GM21529 (cell line): ENCODE measurements around the gene STARD3.

Source experiments
- ATAC-seq: cut with Tn5 transposase; IDR thresholded peaks from one replicate; pipeline ENCODE4 v1.9.1; 2021; ENCODE audit not compliant: unreplicated experiment

Gene STARD3

DNA sequence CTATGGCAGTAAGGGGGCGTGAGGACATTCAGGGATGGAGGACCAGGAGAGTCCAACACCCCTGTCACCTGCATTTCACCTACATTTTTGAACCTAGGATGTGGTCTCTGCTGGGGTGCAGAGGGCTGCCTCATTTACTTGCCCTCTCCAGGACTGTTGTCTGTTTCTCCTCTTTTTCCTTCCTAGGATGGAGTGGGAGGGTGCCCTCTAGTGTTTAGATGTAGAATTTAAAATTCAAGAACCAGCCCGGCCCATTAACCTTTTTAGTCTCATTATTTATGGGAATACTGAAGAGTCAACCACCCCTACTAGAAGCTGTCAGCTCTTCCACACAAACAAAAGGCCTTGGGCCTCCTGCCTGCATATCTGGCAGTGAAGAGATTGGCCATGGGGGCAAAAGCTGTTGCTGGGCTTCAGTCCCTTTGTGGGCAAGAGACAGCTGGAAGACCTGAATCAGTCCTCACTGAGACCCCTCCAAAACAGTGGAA lies 2.5 kb upstream of the STARD3 start:
- ATAC-seq = no peak

DNA sequence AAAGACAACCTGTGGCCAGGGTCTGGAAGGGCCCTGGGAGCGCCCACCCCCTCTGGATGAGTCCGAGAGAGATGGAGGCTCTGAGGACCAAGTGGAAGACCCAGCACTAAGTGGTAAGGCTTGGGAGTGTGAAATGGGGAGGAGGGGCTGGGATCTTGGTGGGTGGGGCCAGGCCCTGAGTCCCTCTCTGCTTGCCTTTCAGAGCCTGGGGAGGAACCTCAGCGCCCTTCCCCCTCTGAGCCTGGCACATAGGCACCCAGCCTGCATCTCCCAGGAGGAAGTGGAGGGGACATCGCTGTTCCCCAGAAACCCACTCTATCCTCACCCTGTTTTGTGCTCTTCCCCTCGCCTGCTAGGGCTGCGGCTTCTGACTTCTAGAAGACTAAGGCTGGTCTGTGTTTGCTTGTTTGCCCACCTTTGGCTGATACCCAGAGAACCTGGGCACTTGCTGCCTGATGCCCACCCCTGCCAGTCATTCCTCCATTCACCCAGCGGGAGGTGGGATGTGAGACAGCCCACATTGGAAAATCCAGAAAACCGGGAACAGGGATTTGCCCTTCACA lies 1.2 kb upstream of the STARD3 start:
- no peak for ATAC-seq

DNA sequence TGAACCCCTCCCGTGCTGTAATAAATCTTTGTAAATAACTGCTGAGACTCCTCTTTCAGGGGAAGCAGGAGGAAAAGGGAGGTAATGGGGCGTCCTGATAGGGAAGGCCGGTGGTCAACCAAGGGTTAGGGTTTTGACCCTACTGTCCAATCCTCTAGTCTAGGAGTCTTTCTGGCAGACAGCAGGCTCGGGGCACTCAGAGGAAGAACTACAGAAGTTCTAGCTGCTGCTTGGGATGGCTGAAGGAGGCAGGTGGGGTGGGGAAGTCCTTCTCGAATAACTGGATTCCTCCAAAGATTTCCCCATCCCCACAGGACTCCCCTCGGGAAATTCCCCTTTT lies 387 bp upstream of the STARD3 start:
- peak; percentile 11 for ATAC-seq

GRCh38 chr17:39638317-39638716 lies 1.4 kb downstream of the STARD3 start:
- ATAC-seq = no peak

DNA sequence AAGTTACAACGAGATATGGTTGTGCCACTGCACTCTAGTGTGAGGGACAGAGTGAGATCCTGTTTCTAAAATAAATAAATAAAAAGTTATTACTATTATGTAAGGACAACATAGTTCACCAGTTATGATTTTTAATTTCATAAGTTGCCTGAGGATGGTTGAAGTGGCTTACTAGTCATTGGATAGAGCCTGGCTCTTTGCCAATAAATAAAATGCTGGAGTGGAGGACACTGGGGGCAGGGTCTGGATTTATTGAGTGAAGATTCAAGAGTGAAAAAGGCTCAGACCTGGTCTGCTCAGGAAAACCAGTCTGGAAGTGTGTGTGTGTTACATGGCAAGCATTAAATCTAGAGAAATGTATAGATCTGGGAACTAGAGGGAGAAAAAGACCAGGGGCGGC lies 2.1 kb downstream of the STARD3 start:
- no peak for ATAC-seq

GRCh38 chr17:39639566-39640458 lies 2.9 kb downstream of the STARD3 start:
- no peak for ATAC-seq

- ATAC-seq = no peak
Observed at GRCh38 chr17:39640591-39641031, 3.7 kb downstream of the STARD3 start.

DNA sequence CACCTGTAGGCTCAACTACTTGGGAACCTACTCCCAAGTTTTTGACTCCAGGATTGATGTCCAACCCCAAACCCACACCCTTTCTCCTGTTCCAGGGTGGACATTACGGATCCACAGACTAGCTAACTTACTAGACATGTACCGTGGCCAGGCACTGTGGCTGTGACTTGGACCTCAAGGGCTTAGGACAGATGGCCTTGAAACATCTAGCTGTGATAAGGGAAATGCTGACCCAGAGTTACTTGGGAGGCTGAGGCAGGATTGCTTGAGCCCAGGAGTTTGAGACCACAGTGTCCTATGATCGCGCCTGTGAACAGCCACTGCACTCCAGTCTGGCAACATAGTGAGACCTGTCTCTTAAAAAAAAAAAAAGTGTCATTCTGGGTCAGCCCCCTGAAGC lies 4.2 kb downstream of the STARD3 start:
- ATAC-seq = no peak

- no peak for ATAC-seq
Observed at GRCh38 chr17:39641883-39642282, 4.9 kb downstream of the STARD3 start.

GRCh38 chr17:39642291-39643074 lies 5.5 kb downstream of the STARD3 start:
- no peak for ATAC-seq

DNA sequence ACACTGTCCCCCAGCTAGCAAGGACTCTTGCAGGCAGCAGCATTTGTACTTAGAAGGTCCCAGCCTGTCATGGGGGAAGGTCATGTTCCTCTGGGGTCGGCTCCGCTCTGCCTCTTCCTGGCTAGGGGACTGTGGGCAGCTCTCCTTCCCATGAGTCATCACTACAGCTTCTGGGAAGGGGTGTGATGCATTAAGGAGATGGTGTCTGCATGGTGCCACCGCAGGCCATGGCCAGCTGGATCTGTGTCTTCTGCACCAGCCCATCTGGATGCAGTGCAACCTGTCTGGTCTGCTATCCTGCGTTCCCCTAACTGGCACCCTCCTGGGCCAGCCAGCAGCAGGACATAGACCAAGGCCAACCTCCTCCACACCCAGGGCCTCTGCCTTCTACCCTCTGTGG lies 6.3 kb downstream of the STARD3 start:
- ATAC-seq = no peak

DNA sequence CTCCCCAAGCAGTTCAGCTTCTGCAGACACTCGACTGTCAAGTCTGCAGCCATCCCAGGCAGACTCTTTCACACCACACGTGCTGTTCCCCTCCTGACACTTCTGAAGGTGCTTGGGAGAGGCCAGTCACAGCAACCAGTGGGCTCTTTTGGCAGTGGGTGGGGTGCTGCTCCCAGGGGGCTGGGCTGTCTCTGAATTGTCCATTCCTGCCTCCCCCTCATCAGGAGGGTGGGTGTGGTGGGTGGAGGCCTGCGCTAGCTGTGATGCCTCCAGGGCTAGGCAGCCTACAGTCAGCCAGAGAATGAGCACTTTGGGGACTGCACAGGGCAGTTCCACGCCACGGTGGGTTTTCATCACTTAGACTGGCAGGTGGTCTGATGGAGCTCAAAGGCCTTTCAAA lies 10.3 kb downstream of the STARD3 start:
- no peak for ATAC-seq

GRCh38 chr17:39648616-39649366 lies 11.8 kb downstream of the STARD3 start:
- ATAC-seq = no peak

DNA sequence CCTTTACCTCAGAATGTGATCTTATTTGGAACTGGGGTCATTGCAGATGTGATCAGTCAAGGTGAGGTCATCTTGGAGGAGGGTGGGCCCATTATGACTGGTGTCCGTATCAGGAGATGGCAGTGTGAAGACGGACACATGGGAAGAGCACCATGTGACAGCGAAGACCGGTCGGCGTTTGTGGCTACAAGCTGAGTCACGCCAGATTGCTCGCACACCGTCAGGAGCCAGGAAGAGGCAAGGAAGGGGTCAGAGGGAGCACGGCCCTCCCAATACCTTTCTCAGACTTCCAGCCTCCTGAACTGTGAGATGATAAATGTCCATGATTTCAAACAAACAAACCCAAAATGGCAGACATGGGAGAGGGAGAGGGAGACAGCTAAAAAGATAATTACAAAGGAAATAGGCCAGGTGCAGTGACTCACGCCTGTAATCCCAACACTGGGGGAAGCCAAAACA lies 13.2 kb downstream of the STARD3 start:
- no peak for ATAC-seq

GRCh38 chr17:39651923-39652586 lies 15.1 kb downstream of the STARD3 start:
- no peak for ATAC-seq

DNA sequence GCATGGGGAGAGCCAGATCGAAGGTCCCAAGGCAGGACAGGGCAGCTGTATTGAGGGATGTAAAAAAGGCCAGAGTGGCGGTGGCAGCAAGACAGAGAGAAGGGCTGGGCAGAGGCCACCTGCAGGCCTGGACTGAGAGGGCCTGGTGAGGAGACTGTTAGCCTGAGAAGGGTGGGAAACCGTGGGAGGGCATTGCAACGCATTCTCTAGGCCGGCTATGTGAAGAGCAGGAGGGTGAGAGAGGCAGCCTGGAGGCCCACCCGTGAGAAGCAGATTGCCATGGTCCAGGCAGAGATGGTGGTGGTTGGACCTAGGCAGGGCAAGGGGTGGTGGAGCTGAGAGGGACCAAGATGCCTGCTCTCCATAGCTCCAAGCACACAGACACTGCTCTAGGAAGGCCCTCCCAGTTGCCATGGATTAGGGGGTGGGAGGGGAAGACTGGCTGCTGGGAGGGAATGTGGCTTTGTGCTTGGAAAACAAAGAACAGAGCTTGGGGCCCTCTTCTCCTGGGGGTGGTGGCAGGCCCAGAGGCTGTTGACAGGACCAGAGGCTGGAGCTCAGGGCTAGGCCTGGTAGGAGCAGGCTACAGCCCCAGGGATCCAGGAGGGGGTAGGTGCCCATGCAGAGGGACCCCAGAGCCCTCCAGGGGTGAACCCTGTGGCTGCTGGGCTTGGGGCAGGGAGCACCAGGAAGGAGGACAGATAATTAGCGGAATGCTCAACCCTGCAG lies 15.8 kb downstream of the STARD3 start:
- ATAC-seq = no peak

DNA sequence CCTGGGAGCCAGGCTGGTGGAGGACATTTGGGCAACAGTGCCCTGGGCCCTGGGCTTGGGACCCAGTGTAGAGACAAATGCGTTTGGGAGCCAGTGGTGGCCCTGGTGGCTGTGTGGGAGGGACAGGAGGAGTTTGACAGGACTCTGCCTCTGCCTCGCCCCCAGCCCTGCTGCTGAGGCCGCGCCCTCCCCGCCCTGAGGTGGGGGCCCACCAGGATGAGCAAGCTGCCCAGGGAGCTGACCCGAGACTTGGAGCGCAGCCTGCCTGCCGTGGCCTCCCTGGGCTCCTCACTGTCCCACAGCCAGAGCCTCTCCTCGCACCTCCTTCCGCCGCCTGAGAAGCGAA lies 16.3 kb downstream of the STARD3 start:
- ATAC-seq = no peak

- ATAC-seq = no peak
Observed at GRCh38 chr17:39653662-39654331, 16.9 kb downstream of the STARD3 start.

- no peak for ATAC-seq
Observed at GRCh38 chr17:39655105-39655504, 18.2 kb downstream of the STARD3 start.
